GM21619 (cell line): Measurements from ENCODE around the gene ITPR2.
"Not testable (repeated sequence)": the region's sequence is repeated elsewhere in the genome, so short reads cannot be mapped to it uniquely, and the experiment has no call there.

Source experiments
- ATAC-seq: cut with Tn5 transposase; IDR thresholded peaks from one replicate; pipeline ENCODE4 v1.9.1; 2021; ENCODE audit not compliant: unreplicated experiment

ITPR2 gene

GRCh38 chr12:26832822-26833742, at the start of gene ITPR2:
Gene ITPR2, minus strand, starts transcription at chr12:26833194. Its CDS starts 413 bp downstream, at chr12:26832781.
- peak; percentile 70 for ATAC-seq

GRCh38 chr12:26880625-26881024, 47.6 kb upstream of the ITPR2 start:
- ATAC-seq = no peak

- ATAC-seq = peak; percentile 61
These were observed 45.7 kb upstream of the ITPR2 start for GRCh38 chr12:26878661-26879119.

GRCh38 chr12:26874501-26875296, 41.7 kb upstream of the ITPR2 start:
- ATAC-seq = peak; percentile 56

GRCh38 chr12:26872625-26873024, 39.6 kb upstream of the ITPR2 start:
- ATAC-seq = no peak

- no peak for ATAC-seq
These were observed 39.0 kb upstream of the ITPR2 start for GRCh38 chr12:26871985-26872384.

- no peak for ATAC-seq
These were observed 37.8 kb upstream of the ITPR2 start for GRCh38 chr12:26870491-26871419.

- ATAC-seq = no peak
These were observed 37.0 kb upstream of the ITPR2 start for GRCh38 chr12:26869908-26870459.

- no peak for ATAC-seq
These were observed 36.1 kb upstream of the ITPR2 start for GRCh38 chr12:26869104-26869494.

GRCh38 chr12:26868447-26869103, 35.6 kb upstream of the ITPR2 start:
- ATAC-seq = no peak

- peak; percentile 80 for ATAC-seq
These were observed 34.1 kb upstream of the ITPR2 start for GRCh38 chr12:26867080-26867479.

- no peak for ATAC-seq
These were observed 30.5 kb upstream of the ITPR2 start for GRCh38 chr12:26863515-26863914.

GRCh38 chr12:26862787-26863186, 29.8 kb upstream of the ITPR2 start:
- ATAC-seq = not testable (repeated sequence)

- no peak for ATAC-seq
These were observed 28.7 kb upstream of the ITPR2 start for GRCh38 chr12:26861690-26862089.

GRCh38 chr12:26857465-26858176, 24.6 kb upstream of the ITPR2 start:
- ATAC-seq = no peak

- no peak for ATAC-seq
These were observed 22.3 kb upstream of the ITPR2 start for GRCh38 chr12:26855337-26855736.

GRCh38 chr12:26854031-26854390, 21.0 kb upstream of the ITPR2 start:
- no peak for ATAC-seq

GRCh38 chr12:26853303-26854030, 20.5 kb upstream of the ITPR2 start:
- ATAC-seq = peak; percentile 85
